ENCODE data around the gene NUCB1. TPM values are rescaled to one million over a fixed set of nuclear protein-coding genes. Genes with fewer than 3 reads are reported as not detected.

The NUCB1 gene
- total RNA-seq, 2 donors from 2014 or later, result 129 to 170 TPM

- Histone ChIP-seq H3K4me3 (no peak overlapping the region), H3K27me3 (no peaks in the 10 kb centered on the region)
- ATAC-seq, result peak; percentile 62
Measured at GRCh38 chr19:48858984-48859710, 41.0 kb upstream of the NUCB1 start.

GRCh38 chr19:48859711-48860572 is 40.2 kb upstream of the NUCB1 start:
- Histone ChIP-seq H3K9me3 (no peaks in the 10 kb centered on the region), H3K27me3 (no peaks in the 10 kb centered on the region), H3K36me3 (replicated peaks in 1 of 2; ENCODE audit: insufficient read depth in 1 of 2, low read depth in 2 of 2) (no peaks in the 10 kb centered on the region), H3K4me1 (no peaks in the 10 kb centered on the region), H3K4me3 (no peak overlapping the region), H3K27ac (peak overlapping the region; percentile 1 to 84 (median 74))
- WGBS, 2 donors, result 64 to 67% methylated on average over 26 to 29 of the region's 30 CpGs
- ATAC-seq (peak; percentile 91), DNase-seq (peak; percentile 87 to 95 (median 92))
- TF ChIP-seq CTCF (IDR thresholded peaks at IDR 0.05) (no peak), POLR2A (IDR thresholded peaks at IDR 0.05) (peak in 2 of 3 donors; percentile 62 to 67)
- intact Hi-C loops (cut with DNase I), result no loop called here

More at GRCh38 chr19:48858984-48859710, 41.0 kb upstream of the NUCB1 start:
- DNase-seq, result peak; percentile 69 to 88 (median 74)
- peak overlapping the region; percentile 1 to 84 (median 74) for H3K27ac ChIP-seq
- intact Hi-C loops (cut with DNase I), result no loop called here
- no peaks in the 10 kb centered on the region for H3K4me1 ChIP-seq
- H3K36me3 ChIP-seq (replicated peaks in 1 of 2; ENCODE audit: insufficient read depth in 1 of 2, low read depth in 2 of 2), result no peaks in the 10 kb centered on the region
- TF ChIP-seq CTCF (IDR thresholded peaks at IDR 0.05) (no peak), POLR2A (IDR thresholded peaks at IDR 0.05) (no peak)
- WGBS, 2 donors, result 45 to 53% methylated on average over 22 to 31 of the region's 34 CpGs
- no peaks in the 10 kb centered on the region for H3K9me3 ChIP-seq

GRCh38 chr19:48861313-48861712 is 38.8 kb upstream of the NUCB1 start:
- H3K4me3 ChIP-seq, result no peak overlapping the region
- H3K27me3 ChIP-seq, result no peaks in the 10 kb centered on the region
- intact Hi-C loops (cut with DNase I), result no loop called here
- WGBS, 2 donors, result 87 to 89% methylated on average over 18 of the region's 18 CpGs
- no peak overlapping the region for H3K27ac ChIP-seq
- no peaks in the 10 kb centered on the region for H3K9me3 ChIP-seq
- ATAC-seq (no peak), DNase-seq (no peak)
- no peaks in the 10 kb centered on the region for H3K4me1 ChIP-seq
- no peaks in the 10 kb centered on the region for H3K36me3 ChIP-seq (replicated peaks in 1 of 2; ENCODE audit: insufficient read depth in 1 of 2, low read depth in 2 of 2)
- TF ChIP-seq CTCF (IDR thresholded peaks at IDR 0.05), result no peak
- TF ChIP-seq POLR2A (IDR thresholded peaks at IDR 0.05), result no peak

- Histone ChIP-seq H3K9me3 (no peaks in the 10 kb centered on the region), H3K27ac (no peak overlapping the region), H3K4me3 (no peak overlapping the region), H3K36me3 (replicated peaks in 1 of 2; ENCODE audit: insufficient read depth in 1 of 2, low read depth in 2 of 2) (no peaks in the 10 kb centered on the region), H3K27me3 (no peaks in the 10 kb centered on the region), H3K4me1 (no peaks in the 10 kb centered on the region)
- ATAC-seq, result no peak
- DNase-seq, result no peak
- 68 to 75% methylated on average over 7 of the region's 7 CpGs for WGBS, 2 donors
- TF ChIP-seq POLR2A (IDR thresholded peaks at IDR 0.05) (no peak), CTCF (IDR thresholded peaks at IDR 0.05) (no peak)
- intact Hi-C loops (cut with DNase I), result no loop called here
Measured at GRCh38 chr19:48862827-48863226, 37.3 kb upstream of the NUCB1 start.

Data from body of pancreas (tissue), 4 donors.